Measurements from ENCODE around the gene ADCY5.

DNA sequence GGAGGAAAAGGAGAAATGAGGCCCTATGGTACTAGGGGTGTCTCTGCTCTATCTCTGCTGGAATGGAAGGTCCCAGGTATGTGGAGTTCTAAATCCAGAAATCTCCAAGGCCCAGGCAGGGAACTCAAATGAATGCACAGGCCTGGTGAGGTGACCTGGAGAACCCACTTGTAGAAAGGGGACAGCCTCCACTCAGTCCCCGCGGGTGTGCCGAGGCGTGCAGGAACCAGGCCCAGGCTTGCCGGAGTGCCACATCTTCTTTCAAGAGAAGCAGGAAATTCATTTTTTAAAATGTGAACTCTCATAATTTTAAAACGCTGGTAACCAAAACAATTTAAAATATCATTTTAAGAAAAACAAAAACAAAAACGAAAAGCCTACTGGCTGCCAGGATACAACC, 32.2 kb upstream of the ADCY5 start:
- TF ChIP-seq ZNF76 (tag by site-specific recombination; IDR thresholded peaks at IDR 0.05; ENCODE audit: borderline replicate concordance, low read depth) (no peak), ZNF792 (tag by site-specific recombination; IDR thresholded peaks at IDR 0.05) (no peak), ZNF138 (tag by site-specific recombination; IDR thresholded peaks at IDR 0.05; ENCODE audit: borderline replicate concordance) (no peak), ZBTB8A (tag by site-specific recombination; IDR thresholded peaks at IDR 0.05) (no peak), YY1 (tag by site-specific recombination; IDR thresholded peaks at IDR 0.05) (no peak), INSM2 (tag by site-specific recombination; IDR thresholded peaks at IDR 0.05) (no peak), ZNF623 (tag by site-specific recombination; IDR thresholded peaks at IDR 0.05) (no peak), ZNF274 (IDR thresholded peaks at IDR 0.05; ENCODE audit: low read length) (no peak), ZNF274 (tag by site-specific recombination; IDR thresholded peaks at IDR 0.05; ENCODE audit: borderline replicate concordance) (no peak)
- TF ChIP-seq, protein P1, sequence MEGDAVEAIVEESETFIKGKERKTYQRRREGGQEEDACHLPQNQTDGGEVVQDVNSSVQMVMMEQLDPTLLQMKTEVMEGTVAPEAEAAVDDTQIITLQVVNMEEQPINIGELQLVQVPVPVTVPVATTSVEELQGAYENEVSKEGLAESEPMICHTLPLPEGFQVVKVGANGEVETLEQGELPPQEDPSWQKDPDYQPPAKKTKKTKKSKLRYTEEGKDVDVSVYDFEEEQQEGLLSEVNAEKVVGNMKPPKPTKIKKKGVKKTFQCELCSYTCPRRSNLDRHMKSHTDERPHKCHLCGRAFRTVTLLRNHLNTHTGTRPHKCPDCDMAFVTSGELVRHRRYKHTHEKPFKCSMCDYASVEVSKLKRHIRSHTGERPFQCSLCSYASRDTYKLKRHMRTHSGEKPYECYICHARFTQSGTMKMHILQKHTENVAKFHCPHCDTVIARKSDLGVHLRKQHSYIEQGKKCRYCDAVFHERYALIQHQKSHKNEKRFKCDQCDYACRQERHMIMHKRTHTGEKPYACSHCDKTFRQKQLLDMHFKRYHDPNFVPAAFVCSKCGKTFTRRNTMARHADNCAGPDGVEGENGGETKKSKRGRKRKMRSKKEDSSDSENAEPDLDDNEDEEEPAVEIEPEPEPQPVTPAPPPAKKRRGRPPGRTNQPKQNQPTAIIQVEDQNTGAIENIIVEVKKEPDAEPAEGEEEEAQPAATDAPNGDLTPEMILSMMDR (tag by site-specific recombination; IDR thresholded peaks at IDR 0.05): no peak
- TF ChIP-seq, protein P2, sequence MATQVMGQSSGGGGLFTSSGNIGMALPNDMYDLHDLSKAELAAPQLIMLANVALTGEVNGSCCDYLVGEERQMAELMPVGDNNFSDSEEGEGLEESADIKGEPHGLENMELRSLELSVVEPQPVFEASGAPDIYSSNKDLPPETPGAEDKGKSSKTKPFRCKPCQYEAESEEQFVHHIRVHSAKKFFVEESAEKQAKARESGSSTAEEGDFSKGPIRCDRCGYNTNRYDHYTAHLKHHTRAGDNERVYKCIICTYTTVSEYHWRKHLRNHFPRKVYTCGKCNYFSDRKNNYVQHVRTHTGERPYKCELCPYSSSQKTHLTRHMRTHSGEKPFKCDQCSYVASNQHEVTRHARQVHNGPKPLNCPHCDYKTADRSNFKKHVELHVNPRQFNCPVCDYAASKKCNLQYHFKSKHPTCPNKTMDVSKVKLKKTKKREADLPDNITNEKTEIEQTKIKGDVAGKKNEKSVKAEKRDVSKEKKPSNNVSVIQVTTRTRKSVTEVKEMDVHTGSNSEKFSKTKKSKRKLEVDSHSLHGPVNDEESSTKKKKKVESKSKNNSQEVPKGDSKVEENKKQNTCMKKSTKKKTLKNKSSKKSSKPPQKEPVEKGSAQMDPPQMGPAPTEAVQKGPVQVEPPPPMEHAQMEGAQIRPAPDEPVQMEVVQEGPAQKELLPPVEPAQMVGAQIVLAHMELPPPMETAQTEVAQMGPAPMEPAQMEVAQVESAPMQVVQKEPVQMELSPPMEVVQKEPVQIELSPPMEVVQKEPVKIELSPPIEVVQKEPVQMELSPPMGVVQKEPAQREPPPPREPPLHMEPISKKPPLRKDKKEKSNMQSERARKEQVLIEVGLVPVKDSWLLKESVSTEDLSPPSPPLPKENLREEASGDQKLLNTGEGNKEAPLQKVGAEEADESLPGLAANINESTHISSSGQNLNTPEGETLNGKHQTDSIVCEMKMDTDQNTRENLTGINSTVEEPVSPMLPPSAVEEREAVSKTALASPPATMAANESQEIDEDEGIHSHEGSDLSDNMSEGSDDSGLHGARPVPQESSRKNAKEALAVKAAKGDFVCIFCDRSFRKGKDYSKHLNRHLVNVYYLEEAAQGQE (tag by site-specific recombination; IDR thresholded peaks at IDR 0.05): no peak
